Middle frontal gyrus (tissue), 1 donor: ENCODE measurements around the gene TMEM255B.
"Not testable (repeated sequence)": the region's sequence is repeated elsewhere in the genome, so short reads cannot be mapped to it uniquely, and the experiment has no call there.

ENCODE experiments used
- DNase-seq: peaks from one replicate; pipeline ENCODE4 v3.0.0-alpha.2; 2015; ENCODE audit warnings: low spot score; ENCODE audit errors: extremely low spot score

The TMEM255B gene

GRCh38 chr13:113785051-113786010 lies 26.3 kb downstream of the TMEM255B start:
- no peak for DNase-seq

- DNase-seq = no peak
These were observed 27.3 kb downstream of the TMEM255B start for GRCh38 chr13:113786262-113786841.

GRCh38 chr13:113787694-113788093 lies 28.7 kb downstream of the TMEM255B start:
- DNase-seq = no peak

- no peak for DNase-seq
These were observed 29.5 kb downstream of the TMEM255B start for GRCh38 chr13:113788413-113789135.

- no peak for DNase-seq
These were observed 30.1 kb downstream of the TMEM255B start for GRCh38 chr13:113789167-113789566.

GRCh38 chr13:113789931-113790330 lies 30.9 kb downstream of the TMEM255B start:
- DNase-seq = not testable (repeated sequence)

- DNase-seq = no peak
These were observed 32.2 kb downstream of the TMEM255B start for GRCh38 chr13:113791226-113791625.

- DNase-seq = no peak
These were observed 32.7 kb downstream of the TMEM255B start for GRCh38 chr13:113791761-113792160.

GRCh38 chr13:113792236-113792770 lies 33.3 kb downstream of the TMEM255B start:
- no peak for DNase-seq

GRCh38 chr13:113792886-113793717 lies 34.1 kb downstream of the TMEM255B start:
- no peak for DNase-seq

GRCh38 chr13:113793718-113794085 lies 34.7 kb downstream of the TMEM255B start:
- DNase-seq = no peak

- DNase-seq = no peak
These were observed 35.1 kb downstream of the TMEM255B start for GRCh38 chr13:113794086-113794485.

GRCh38 chr13:113794764-113795173 lies 35.7 kb downstream of the TMEM255B start:
- DNase-seq = no peak

GRCh38 chr13:113795362-113795761 lies 36.3 kb downstream of the TMEM255B start:
- not testable (repeated sequence) for DNase-seq

GRCh38 chr13:113796211-113796963 lies 37.4 kb downstream of the TMEM255B start:
- no peak for DNase-seq

- no peak for DNase-seq
These were observed 38.1 kb downstream of the TMEM255B start for GRCh38 chr13:113796964-113797676.

- DNase-seq = no peak
These were observed 39.3 kb downstream of the TMEM255B start for GRCh38 chr13:113798200-113798811.

GRCh38 chr13:113800576-113800926 lies 41.5 kb downstream of the TMEM255B start:
- DNase-seq = no peak
